ENCODE results near the gene ZNF358.

ZNF358 gene

DNA sequence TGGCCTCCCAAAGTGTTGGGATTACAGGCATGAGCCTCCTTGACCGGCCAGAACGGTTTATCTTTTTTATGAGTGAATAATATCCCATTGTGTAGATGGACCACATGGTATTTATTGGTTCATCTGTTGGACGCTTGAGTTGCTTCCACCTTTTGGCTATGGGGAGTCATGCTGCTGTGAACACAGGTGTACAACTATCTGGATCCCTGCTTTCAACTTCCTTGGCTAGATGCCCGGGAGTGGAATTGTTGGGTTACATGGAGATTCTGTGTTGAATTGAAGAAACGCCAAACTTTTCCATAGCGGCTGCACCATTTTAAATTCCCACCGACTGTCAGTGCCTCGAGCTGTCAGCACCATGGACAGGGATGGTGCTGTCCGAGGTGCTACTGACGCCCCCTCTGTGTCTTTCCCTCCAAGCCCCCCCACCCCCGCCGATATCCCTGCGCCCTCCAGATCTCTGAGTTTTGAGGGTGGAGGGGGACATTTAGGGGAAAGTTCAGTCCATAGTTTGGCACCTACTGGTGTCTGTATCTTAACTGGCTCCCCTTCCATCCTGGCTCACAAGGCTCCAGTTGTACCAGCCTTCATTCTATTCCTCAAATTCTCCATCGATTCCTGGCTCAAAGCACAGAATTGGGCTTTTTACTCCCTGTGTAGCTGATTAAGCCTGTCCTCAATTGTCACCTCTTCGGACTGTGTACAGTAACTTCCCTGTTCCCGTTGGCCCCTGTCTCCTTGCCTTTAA, 46.9 kb downstream of the ZNF358 start:
- DNase-seq: no peak

DNA sequence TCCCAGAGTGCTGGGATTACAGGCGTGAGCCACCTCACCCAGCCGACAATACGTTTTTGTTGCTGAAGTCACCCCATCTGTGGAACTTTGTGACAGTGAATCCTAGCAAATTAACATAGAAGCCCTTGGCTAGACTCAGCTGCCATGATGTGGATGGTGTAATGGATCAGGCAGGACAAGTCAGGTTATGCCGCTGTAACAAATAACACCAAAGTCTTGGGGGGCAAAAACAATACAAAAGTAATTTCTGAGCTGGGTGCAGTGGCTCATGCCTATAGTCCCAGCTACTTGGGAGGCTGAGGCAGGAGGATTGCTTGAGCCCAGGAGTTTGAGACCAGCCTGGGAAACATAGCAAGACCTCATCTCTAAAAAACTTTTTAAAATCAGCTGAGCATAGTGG, 49.0 kb downstream of the ZNF358 start:
- DNase-seq: no peak

- no peak for DNase-seq
Observed at GRCh38 chr19:7565332-7565731, 49.4 kb downstream of the ZNF358 start.
